ENCODE data around the gene THNSL1.

Gene THNSL1

DNA sequence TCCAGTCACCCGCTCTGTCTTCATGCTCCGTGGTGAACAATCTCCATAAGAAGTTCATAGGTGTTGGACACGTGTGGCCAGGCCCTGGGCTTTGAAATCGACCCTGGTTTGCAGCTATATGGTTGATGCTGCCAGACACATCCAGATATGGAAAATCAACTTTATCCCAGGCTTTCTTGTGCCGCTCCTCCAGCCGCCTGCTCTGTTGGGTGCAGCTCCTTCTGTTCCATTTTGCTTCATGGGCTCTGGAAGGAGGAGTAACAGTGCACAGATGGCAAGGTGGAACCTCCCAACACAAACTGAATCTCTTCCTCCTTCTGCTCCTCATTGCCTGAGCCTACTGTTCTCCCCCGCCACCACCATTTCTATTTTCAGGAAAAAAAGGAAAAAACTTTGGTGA lies 44.7 kb downstream of the THNSL1 start:
- no peak for DNase-seq (ENCODE audit: low read depth)

DNA sequence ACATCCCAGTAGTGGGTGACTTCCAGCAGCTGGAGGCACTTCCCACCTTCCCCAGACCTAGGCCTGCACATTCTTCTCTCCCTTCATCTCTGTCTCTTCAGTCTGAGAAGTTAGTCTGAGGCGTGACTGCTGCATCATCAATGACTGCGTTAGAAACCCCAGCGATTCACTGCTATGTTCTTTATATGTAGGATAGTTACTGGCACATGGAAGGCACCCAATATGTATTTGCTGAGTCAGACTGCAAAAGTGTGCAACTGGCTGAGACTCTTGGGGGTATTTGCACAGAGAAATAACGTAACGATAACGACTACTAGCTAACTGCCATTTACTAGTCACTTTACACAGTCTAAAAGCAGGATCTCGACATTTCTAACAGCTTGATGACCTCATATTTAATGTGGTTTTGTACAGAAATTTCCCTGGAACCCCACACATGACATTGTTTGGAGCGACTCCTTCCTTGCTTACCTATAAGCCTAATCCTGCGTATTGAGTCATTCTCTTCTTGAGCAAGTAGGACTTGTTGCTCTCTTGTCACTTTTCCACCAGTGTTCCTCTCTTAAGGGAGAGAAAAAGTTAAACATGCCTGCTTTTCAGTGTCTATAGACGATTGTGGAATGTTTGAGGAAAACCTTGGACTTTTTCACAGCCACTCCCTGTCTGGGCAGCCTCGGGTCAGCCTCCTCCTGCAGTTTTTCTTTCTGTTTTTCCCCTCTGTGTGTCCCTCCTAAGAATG lies 45.5 kb downstream of the THNSL1 start:
- peak; percentile 17 for DNase-seq (ENCODE audit: low read depth)

DNA sequence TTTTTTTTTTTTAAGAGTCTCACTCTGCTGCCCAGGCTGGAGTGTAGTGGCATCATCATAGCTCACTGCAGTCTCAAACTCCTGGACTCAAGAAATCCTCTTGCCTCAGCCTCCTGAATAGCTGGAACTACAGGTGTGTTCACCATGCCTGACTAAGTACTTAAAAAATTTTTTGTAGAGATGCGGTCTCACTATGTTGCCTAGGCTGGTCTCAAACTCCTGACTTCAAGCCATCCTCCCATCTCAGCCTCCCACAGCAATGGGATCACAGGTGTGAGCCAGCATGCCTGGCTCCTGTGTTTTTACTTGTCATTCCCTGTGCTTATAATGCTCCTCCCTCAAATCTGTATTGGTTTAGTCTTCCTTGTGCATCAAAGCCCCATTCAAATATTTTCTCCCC lies 46.7 kb downstream of the THNSL1 start:
- DNase-seq (ENCODE audit: low read depth): no peak

DNA sequence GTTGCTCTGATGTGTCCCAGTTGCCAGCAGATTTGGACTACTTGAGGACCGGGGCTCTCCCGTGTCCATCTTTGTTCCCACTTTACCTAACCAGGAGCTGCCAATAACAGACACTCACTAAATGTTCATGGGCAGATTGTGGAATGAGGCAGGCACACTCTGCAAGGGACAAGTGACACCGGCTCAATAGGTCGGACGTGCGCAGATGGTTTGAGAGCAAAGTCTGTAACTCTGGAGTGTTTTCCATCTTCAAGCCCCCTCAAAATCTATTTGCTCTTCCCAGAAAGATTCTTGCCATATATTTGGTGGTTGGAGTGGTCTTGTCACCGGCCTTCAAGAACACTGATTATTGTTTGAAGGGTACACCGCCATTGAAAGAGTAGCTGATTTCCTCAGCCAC lies 47.2 kb downstream of the THNSL1 start:
- no peak for DNase-seq (ENCODE audit: low read depth)

DNA sequence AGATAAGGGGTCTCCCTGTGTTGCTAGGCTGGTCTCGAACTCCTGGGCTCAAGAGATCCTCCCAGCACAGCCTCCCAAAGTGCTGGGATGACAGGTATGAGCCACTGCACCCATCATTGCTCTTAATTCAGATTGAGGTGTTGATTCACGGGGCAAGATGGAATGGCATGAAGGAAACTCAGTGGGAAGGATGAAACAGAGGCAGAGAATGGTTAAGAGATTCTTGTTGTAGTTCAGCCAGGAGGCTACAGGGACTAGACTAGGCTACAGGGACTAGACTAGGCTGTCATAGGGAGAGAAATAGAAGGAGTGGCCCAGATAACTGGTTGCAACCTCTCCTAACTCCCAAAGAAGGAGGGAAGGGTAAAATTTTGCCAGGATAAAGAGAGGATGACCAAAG lies 48.0 kb downstream of the THNSL1 start:
- no peak for DNase-seq (ENCODE audit: low read depth)

DNA sequence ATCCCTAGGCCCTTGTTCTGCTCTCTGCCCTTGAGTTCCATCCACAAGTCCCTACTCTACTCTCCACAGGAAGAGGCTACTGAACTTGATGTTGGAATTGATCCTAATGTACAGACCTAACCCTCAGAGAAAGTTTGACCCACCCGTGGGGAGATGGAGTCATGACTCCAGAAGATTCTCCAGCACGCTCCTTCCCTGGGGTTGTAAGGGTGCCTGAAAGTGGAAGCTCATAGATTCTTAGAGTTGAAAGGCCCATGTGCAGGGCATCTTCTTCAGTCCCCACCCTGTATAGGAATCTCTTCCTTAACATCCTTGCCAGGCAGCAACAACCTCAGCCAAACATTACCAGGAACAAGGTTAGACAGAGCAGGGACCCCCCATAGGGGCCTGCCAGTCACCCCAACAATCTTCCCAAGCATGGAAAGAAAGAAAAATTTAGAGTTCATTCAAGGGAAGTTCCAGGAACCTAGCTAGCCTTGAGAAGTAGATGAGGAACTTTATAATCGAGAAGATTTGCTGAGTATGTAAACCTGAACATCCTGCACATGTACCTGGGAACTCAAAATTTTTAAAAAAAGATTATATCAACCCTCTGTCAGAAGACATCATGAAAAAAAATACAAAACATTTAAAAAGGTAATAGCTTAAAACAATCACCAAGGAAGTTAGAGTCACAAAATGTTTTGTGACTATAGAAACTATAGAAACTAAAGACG lies 49.5 kb downstream of the THNSL1 start:
- DNase-seq (ENCODE audit: low read depth): no peak

DNA sequence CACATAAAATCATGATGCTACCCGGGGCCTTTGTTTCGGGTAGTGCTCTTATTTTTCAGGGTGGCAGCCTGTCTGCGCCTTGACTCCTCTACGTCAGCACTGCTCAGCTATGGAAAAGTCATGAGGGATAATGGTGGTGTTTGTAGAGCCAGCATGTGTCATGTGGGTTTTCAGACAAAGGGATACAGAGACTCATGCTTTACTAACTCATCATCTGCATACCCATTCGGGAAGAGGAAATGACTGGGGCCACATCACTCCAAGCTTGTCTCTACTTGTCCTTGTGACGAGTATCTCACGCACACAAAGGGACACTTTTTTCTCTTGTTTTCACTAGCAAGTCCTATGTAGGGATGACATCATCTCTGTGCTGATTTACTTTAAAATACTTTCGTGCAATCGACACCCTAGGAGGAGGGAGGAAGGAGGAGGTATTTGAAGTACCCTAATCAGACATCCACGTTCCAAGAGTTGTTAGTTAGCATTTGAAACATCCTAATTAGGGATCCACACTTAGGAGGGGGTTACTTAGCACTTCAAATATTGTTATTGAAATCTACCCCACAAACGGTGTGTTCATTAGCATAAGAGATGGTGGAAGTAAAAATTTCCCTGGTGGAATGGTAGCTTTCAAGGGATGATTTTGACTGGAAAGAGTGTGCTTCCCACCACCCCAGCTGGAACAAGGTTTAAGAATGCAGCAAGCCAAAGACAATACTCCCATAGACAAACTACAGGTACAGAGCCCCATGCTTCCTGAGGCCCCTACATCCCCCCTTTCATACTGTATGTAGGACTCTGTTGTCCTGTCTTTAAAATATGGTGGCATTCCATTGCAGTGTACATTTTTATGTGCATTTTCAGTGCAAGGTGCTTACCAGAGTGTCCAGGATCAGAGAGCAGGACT lies 52.0 kb downstream of the THNSL1 start:
- peak; percentile 26 for DNase-seq (ENCODE audit: low read depth)

DNA sequence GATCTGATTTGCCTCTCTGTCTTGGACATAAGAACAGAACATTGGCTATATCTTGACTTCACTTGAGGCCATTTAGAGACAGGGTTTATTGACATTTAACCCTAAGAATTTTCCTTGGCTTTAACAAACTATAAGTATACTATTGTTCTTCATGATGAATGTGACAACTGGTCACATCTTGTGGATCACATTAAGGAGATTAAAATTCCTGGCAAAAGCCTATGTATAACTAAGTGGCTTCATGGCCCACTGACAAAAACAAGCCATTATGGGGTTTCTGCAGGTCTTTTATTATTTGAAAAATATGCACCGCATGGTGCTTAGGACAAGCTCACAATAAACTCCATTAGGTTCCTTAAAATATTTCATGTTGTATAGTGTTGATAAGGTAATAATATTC lies 54.8 kb downstream of the THNSL1 start:
- no peak for DNase-seq (ENCODE audit: low read depth)

DNA sequence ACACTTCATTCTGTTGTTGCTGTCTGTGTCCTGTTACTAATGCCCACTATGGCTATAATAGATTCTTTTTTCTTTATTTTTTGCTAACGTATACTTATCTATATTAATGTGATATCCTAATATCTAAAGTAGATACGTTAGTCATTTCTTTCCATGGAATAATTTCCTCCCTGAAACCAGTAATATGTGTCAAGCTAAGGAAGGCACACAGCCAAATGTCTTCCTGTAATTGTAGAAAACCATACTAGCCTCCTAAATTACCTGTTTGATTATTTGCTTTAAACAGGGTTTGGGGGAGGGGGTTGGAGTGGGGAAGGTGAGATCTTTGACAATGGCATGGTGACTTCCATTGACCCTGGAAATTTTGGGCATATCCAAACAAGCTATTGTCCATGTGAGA lies 56.4 kb downstream of the THNSL1 start:
- DNase-seq (ENCODE audit: low read depth): no peak

DNA sequence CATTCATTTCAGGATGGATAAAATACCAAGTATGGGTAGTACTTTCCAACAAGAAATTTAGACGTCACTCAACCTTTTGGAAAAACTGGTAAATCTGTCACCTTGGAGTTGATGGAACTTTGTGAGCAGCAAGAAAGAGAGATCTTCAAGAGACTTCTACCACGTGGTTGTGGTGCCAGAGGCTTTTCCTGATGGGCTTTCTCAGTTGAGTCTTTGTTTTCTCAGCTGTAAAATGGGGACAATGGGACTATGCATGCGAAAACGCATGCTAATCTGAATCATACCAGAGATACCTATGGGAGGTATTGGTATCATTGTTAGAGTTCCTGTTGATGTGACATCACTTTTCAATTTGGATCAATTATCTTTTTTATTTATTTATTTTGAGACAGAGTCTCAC lies 59.4 kb downstream of the THNSL1 start:
- no peak for DNase-seq (ENCODE audit: low read depth)

Data from iris pigment epithelial cell (primary cell).